MCF 10A (cell line): ENCODE measurements around the gene CEP350. TPM values are rescaled to one million over a fixed set of nuclear protein-coding genes. Genes with fewer than 3 reads are reported as not detected.

Source experiments
- BruUV-seq: library from RNA; stranded (reverse); fragments of 400-500 nt; replicated peaks from 2 replicates; lab custom pipeline; 2021; lab: Mats Ljungman, UMichigan
- CTCF ChIA-PET: fragments of 300-600 bp; sonication (Branson Sonifier 250); formaldehyde crosslinking; extraction: SDS; loops from one replicate; lab custom pipeline; 2021; ENCODE audit warnings: antibody characterized with exemption, inconsistent platforms; lab: Yijun Ruan, JAX
- POLR2A ChIA-PET: fragments of 300-600, 350-650 bp; sonication (Branson Sonifier 250); formaldehyde crosslinking; extraction: SDS; loops from one replicate; lab custom pipeline; 2020; ENCODE audit warnings: antibody characterized with exemption, inconsistent platforms; lab: Yijun Ruan, JAX
- DNase-seq: peaks from one replicate; pipeline ENCODE4 v3.0.0-alpha.2; 2018; ENCODE audit not compliant: unreplicated experiment
- H3K27ac Mint-ChIP-seq: one replicate; pipeline ENCODE4 v1.8.0; 2022; ENCODE audit warnings: mild to moderate bottlenecking, low read depth, mixed read lengths; ENCODE audit not compliant: unreplicated experiment
- H3K27me3 Mint-ChIP-seq: one replicate; pipeline ENCODE4 v1.8.0; 2022; ENCODE audit warnings: mixed read lengths; ENCODE audit not compliant: insufficient read depth, unreplicated experiment
- H3K36me3 Mint-ChIP-seq: one replicate; pipeline ENCODE4 v1.8.0; 2022; ENCODE audit warnings: mild to moderate bottlenecking, moderate library complexity, mixed read lengths; ENCODE audit not compliant: insufficient read depth, unreplicated experiment
- H3K4me1 Mint-ChIP-seq: one replicate; pipeline ENCODE4 v1.8.0; 2022; ENCODE audit warnings: mixed read lengths; ENCODE audit not compliant: insufficient read depth, unreplicated experiment
- H3K4me3 Mint-ChIP-seq: one replicate; pipeline ENCODE4 v1.8.0; 2022; ENCODE audit warnings: mild to moderate bottlenecking, moderate library complexity, mixed read lengths; ENCODE audit not compliant: unreplicated experiment
- H3K9me3 Mint-ChIP-seq: one replicate; pipeline ENCODE4 v1.8.0; 2022; ENCODE audit warnings: mixed read lengths; ENCODE audit not compliant: unreplicated experiment
- intact Hi-C: fragments of 100-400 bp; cut with micrococcal nuclease; formaldehyde crosslinking; loops from 2 replicates; pipeline ENCODE4 v1.14.1; 2022
- total RNA-seq: library from RNA; stranded (reverse); gene quantifications from 2 replicates; pipeline ENCODE4 v1.2.3, GENCODE V29; 2022
- TF ChIP-seq, protein P1 (sequence below): fragments of 200-600 bp; IDR thresholded peaks from one replicate; pipeline ENCODE4 v1.8.0; 2022; ENCODE audit warnings: antibody characterized with exemption, mild to moderate bottlenecking; ENCODE audit not compliant: unreplicated experiment

Gene CEP350
- total RNA-seq, 1 experiment from 2014 or later, result 56.4 TPM

DNA sequence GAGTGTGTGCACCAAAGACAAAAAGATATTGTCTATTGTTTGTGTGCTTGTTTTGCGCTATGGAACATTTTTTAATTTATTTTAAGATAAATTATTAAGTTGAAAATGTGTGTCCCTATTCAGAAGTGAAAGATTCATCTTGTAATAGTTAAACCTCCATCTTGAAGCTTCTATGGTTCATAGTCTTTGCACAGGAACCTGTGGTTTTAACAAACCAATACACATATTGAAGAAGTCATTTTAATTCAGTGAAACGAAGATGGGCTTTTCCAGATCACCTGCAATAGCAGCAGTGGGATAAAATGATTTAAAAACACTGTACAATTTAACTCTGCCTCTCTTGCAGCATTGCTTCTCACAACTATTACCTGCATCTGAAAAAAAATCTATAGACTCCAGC lies 157.5 kb downstream of the CEP350 start:
- POLR2A ChIA-PET, result interaction anchor here (0.6 to 1.7 kb wide), 3 partner anchors 14 to 47 kb away, joined by 3 read pairs; no protein-coding TSS in a partner anchor
- CTCF ChIA-PET, result interaction anchor here (1.3 kb wide), 1 partner anchor 10 kb away, joined by 3 read pairs; no protein-coding TSS in a partner anchor
- no TSS peak for BruUV-seq
- DNase-seq, result no peak
- TF ChIP-seq, protein P1, sequence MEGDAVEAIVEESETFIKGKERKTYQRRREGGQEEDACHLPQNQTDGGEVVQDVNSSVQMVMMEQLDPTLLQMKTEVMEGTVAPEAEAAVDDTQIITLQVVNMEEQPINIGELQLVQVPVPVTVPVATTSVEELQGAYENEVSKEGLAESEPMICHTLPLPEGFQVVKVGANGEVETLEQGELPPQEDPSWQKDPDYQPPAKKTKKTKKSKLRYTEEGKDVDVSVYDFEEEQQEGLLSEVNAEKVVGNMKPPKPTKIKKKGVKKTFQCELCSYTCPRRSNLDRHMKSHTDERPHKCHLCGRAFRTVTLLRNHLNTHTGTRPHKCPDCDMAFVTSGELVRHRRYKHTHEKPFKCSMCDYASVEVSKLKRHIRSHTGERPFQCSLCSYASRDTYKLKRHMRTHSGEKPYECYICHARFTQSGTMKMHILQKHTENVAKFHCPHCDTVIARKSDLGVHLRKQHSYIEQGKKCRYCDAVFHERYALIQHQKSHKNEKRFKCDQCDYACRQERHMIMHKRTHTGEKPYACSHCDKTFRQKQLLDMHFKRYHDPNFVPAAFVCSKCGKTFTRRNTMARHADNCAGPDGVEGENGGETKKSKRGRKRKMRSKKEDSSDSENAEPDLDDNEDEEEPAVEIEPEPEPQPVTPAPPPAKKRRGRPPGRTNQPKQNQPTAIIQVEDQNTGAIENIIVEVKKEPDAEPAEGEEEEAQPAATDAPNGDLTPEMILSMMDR, result no peak
- peaks cover under 1% of the 10 kb centered on the region for H3K4me1 Mint-ChIP-seq
- no peak overlapping the region for H3K27ac Mint-ChIP-seq
- no peaks in the 10 kb centered on the region for H3K9me3 Mint-ChIP-seq
- H3K36me3 Mint-ChIP-seq, result peaks cover 78% of the 10 kb centered on the region
- no peaks in the 10 kb centered on the region for H3K27me3 Mint-ChIP-seq
- intact Hi-C loops, result no loop called here
- H3K4me3 Mint-ChIP-seq, result no peak overlapping the region

DNA sequence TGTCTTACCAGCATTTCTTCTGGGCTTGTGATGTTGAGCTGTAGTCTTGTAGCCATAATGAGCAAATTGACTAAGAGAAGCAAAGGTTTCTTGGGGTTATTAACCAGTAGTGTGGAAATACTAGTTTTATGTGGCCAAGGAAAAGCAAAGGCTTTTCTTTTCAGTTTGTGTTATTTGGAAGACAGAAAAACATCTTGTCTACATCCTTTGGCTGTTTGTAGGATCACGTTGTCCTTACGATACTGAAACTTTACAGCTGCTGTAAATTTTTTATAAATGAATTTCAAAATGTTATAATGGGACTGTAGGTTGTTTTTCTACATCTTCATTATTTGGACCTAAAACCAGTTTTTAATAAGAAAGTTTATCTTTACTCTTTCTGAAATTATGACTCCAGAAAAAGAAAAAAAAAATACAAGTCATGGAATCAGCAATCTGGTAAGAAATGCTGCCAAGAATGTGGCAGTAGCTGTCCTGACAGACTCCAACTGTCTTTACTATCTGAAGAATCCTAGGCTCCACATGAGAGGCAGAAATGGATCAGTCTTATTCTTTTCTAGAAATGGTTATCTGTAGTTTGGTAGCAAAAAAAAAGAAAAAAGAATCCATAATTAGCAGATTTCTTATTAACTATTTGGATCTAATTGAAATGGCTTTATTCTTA lies 158.5 kb downstream of the CEP350 start:
- no peak overlapping the region for H3K4me3 Mint-ChIP-seq
- ChIA-PET POLR2A (interaction anchor here (0.7 to 1.0 kb wide), 2 partner anchors 9 to 14 kb away, joined by 3 to 6 read pairs; no protein-coding TSS in a partner anchor), CTCF (interaction anchor here (0.6 to 1.3 kb wide), 8 partner anchors 11 to 377 kb away, joined by 3 to 4 read pairs (median 3); no protein-coding TSS in a partner anchor)
- intact Hi-C loops, result no loop called here
- peaks cover 11% of the 10 kb centered on the region for H3K4me1 Mint-ChIP-seq
- BruUV-seq, result no TSS peak
- DNase-seq, result no peak
- no peaks in the 10 kb centered on the region for H3K27me3 Mint-ChIP-seq
- no peaks in the 10 kb centered on the region for H3K9me3 Mint-ChIP-seq
- TF ChIP-seq, protein P1, result no peak
- no peak overlapping the region for H3K27ac Mint-ChIP-seq
- peaks cover 71% of the 10 kb centered on the region for H3K36me3 Mint-ChIP-seq

DNA sequence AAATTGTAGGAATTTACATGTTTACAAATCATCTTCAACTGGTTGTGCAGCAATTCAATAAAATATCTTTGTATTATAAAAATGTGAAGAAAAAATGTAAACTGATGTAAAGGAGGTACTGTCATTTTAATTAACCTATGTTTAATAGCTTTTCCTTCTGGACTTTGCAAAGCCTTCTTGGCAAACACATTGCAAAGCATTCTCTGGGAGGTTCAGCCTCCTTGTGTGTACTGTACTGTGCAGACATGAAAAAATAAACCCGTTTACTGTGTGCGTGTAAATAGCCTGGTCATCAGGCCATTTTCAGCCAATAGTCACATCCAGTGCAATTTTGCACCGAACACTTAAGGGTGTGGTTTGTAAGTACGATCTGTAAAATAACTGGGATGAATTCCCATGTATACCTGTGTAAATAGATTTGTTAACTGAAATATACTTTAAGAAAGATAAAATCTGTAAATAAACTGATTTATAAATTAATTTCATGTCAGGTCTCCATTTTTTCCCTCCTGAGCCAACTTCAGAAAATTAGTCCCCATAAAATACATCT lies 159.9 kb downstream of the CEP350 start:
- peaks cover 57% of the 10 kb centered on the region for H3K36me3 Mint-ChIP-seq
- TF ChIP-seq, protein P1, result no peak
- no peaks in the 10 kb centered on the region for H3K9me3 Mint-ChIP-seq
- no peaks in the 10 kb centered on the region for H3K27me3 Mint-ChIP-seq
- no peak overlapping the region for H3K4me3 Mint-ChIP-seq
- H3K27ac Mint-ChIP-seq, result no peak overlapping the region
- ChIA-PET CTCF (interaction anchor here (0.6 to 1.2 kb wide), 2 partner anchors 65 to 1012 kb away, joined by 3 to 4 read pairs; no protein-coding TSS in a partner anchor), POLR2A (interaction anchor here (1.0 kb wide), 2 partner anchors 13 to 25 kb away, joined by 3 to 6 read pairs; no protein-coding TSS in a partner anchor)
- no TSS peak for BruUV-seq
- no peak for DNase-seq
- H3K4me1 Mint-ChIP-seq, result peaks cover 13% of the 10 kb centered on the region
- intact Hi-C loops, result no loop called here
